ENCODE results near the gene CATSPER4. TPM values are rescaled to one million over a fixed set of nuclear protein-coding genes. Genes with fewer than 3 reads are reported as not detected.

Gene CATSPER4
- total RNA-seq, 1 donor from 2014 or later = not detected

DNA sequence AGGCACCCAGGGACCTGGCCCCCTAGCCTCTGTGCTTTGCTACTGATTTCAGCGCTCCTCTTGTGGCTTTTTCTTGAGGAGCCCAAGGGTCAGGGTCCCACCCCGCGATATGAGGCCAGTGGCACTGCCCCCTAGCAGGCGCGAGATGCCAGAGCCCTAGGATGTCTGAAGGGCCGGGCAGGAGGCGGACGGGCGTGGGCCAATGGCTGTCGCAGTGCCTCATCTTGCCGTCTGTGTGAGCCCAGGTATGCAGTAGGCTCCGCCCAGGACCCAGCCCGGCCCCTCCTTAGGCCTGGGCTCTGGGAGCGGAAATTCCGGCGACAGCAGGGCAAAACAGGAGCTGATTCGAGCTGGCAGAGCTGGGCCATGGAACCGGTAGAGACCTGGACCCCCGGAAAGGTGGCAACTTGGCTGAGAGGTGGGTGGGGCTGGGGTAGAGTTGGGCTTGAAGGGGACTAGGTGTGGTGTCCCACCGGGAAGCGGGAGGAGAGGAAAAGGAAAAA is 13.2 kb upstream of the CATSPER4 start, which contains the start of gene CNKSR1:
CNKSR1 (plus strand) TSS at position 310 of the 503 bp plus-strand sequence; CDS start at position 367, 57 bp downstream.
- Mint-ChIP-seq H3K4me1 (ENCODE audit: unreplicated experiment) (peaks cover 6% of the 10 kb centered on the region), H3K27ac (peak within 1 kb of the TSS; percentile 100), H3K36me3 (peaks cover 5% of the 10 kb centered on the region), H3K27me3 (no peaks in the 10 kb centered on the region), H3K4me3 (peak within 1 kb of the TSS; percentile 93), H3K9me3 (no peaks in the 10 kb centered on the region)
- TF ChIP-seq, protein P1, sequence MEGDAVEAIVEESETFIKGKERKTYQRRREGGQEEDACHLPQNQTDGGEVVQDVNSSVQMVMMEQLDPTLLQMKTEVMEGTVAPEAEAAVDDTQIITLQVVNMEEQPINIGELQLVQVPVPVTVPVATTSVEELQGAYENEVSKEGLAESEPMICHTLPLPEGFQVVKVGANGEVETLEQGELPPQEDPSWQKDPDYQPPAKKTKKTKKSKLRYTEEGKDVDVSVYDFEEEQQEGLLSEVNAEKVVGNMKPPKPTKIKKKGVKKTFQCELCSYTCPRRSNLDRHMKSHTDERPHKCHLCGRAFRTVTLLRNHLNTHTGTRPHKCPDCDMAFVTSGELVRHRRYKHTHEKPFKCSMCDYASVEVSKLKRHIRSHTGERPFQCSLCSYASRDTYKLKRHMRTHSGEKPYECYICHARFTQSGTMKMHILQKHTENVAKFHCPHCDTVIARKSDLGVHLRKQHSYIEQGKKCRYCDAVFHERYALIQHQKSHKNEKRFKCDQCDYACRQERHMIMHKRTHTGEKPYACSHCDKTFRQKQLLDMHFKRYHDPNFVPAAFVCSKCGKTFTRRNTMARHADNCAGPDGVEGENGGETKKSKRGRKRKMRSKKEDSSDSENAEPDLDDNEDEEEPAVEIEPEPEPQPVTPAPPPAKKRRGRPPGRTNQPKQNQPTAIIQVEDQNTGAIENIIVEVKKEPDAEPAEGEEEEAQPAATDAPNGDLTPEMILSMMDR (conservative IDR thresholded peaks at IDR 0.05) = no peak
- no peak for DNase-seq (ENCODE audit: extremely low spot score, unreplicated experiment)

DNA sequence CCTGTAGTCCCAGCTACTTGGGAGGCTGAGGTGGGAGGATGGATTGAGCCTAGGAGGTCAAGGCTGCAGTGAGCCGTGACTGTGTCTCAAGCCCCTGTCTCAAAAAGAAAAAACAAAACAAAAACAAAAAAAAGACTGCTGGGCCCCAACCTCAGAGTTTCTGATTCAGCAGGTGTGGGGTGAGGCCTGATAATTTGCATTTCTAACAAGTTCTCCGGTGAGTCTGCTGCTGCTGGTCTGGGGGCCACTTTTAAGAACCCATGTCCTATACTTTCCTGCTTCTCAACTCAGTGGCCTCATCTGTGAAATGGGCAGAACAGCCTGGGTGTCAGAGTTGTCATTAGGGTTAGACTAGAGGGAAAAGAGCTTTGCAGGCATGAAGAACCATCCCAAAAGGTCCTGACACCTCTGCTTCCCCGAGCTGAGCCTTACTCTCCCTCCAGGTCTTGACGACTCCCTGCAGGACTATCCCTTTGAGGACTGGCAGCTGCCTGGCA is 10.3 kb upstream of the CATSPER4 start:
- no peaks in the 10 kb centered on the region for H3K9me3 Mint-ChIP-seq
- H3K4me3 Mint-ChIP-seq = no peak overlapping the region
- no peak overlapping the region for H3K27ac Mint-ChIP-seq
- peaks cover 6% of the 10 kb centered on the region for H3K4me1 Mint-ChIP-seq (ENCODE audit: unreplicated experiment)
- TF ChIP-seq, protein P1 (conservative IDR thresholded peaks at IDR 0.05) = no peak
- H3K27me3 Mint-ChIP-seq = no peaks in the 10 kb centered on the region
- no peak for DNase-seq (ENCODE audit: extremely low spot score, unreplicated experiment)
- H3K36me3 Mint-ChIP-seq = peaks cover 5% of the 10 kb centered on the region

DNA sequence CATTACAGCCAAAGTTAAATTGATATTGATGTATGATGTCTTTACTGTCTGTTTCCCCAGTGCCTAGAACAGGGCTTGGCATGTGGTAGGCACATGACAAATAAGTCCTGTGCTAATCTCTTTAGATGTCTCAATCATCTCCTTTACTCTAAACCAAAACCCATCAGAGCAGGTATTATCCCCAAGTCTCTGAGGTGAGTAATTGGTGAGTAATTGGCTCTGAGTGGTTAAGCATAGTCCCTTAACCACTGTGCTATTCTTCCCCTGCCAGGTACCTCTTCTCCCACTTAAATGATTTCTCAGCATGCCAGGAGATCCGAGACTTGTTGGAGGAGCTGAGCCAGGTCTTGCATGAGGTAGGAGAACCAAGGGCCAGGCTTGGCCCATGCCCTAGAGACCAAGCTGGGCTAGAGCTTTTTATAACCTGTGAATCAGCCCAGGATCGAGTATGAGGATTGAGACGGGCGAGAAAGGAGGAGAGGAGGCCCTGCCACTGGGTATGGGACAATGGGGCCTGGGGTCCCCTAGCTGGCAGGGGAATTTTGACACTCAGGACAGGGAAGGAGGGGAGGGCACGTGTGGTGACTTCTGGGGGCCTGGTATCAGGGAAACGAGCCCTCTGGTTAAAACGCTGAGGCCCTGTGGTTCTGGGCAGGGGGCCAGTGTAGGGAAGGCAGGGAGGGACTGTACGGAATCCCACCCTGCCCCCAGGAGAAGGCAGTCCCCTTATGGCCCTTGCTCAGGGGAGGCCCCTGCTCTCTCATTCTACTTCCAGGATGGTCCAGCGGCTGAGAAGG is 8.6 kb upstream of the CATSPER4 start:
- H3K4me3 Mint-ChIP-seq = no peak overlapping the region
- no peak overlapping the region for H3K27ac Mint-ChIP-seq
- H3K9me3 Mint-ChIP-seq = no peaks in the 10 kb centered on the region
- H3K36me3 Mint-ChIP-seq = peaks cover 8% of the 10 kb centered on the region
- TF ChIP-seq, protein P1 (conservative IDR thresholded peaks at IDR 0.05) = no peak
- H3K27me3 Mint-ChIP-seq = no peaks in the 10 kb centered on the region
- DNase-seq (ENCODE audit: extremely low spot score, unreplicated experiment) = no peak
- H3K4me1 Mint-ChIP-seq (ENCODE audit: unreplicated experiment) = peaks cover 6% of the 10 kb centered on the region

DNA sequence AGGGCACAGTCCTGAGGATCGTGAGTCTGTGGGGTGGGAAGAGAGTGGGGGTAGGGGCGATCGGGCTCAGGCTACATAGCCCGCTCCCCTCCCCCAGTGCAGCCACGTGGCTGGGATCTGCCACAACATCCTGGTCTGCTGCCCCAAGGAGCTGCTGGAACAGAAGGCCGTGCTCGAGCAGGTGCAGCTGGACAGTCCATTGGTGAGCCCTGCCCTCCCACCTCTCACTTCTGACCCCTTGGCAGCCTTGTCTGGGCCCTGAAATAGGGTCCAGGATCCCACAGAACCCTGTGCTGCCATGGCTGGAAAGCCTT is 8.1 kb upstream of the CATSPER4 start:
- Mint-ChIP-seq H3K27me3 (no peaks in the 10 kb centered on the region), H3K27ac (no peak overlapping the region), H3K4me1 (ENCODE audit: unreplicated experiment) (peaks cover 6% of the 10 kb centered on the region), H3K36me3 (peaks cover 8% of the 10 kb centered on the region), H3K4me3 (no peak overlapping the region), H3K9me3 (no peaks in the 10 kb centered on the region)
- no peak for DNase-seq (ENCODE audit: extremely low spot score, unreplicated experiment)
- TF ChIP-seq, protein P1 (conservative IDR thresholded peaks at IDR 0.05) = no peak

DNA sequence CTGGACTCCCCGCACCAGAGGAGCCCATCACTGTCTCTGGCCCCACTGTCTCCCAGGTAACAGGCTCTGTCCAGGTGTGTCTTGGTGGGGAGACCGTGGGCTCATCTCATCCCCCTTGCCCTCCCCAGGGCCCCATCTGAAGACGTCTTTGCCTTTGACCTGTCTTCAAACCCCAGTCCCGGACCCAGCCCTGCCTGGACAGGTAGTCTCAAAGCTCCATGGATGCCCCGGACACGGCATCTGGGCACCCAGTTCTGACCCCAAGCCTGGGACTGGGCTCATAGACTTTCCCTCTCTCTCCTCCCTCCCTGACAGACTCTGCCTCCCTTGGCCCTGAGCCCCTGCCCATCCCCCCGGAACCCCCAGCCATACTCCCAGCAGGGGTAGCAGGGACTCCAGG is 6.3 kb upstream of the CATSPER4 start:
- DNase-seq (ENCODE audit: extremely low spot score, unreplicated experiment) = no peak
- Mint-ChIP-seq H3K36me3 (peaks cover 8% of the 10 kb centered on the region), H3K27me3 (no peaks in the 10 kb centered on the region), H3K27ac (no peak overlapping the region), H3K4me1 (ENCODE audit: unreplicated experiment) (no peaks in the 10 kb centered on the region), H3K4me3 (no peak overlapping the region), H3K9me3 (no peaks in the 10 kb centered on the region)
- TF ChIP-seq, protein P1 (conservative IDR thresholded peaks at IDR 0.05) = no peak
